Omental fat pad (tissue), 4 donors: Measurements from ENCODE around the gene STX16. TPM values are rescaled to one million over a fixed set of nuclear protein-coding genes. Genes with fewer than 3 reads are reported as not detected.

Source experiments
- ATAC-seq: fragments of 150-250 bp; one replicate; pipeline ENCODE4 v1.9.1; 2016; ENCODE audit warnings: mild to moderate bottlenecking, moderate library complexity; ENCODE audit not compliant: low FRiP score
- DNase-seq: peaks from one replicate; pipeline ENCODE4 v3.0.0-alpha.2; 2019; ENCODE audit warnings: low spot score
- total RNA-seq, 4 donors: library from RNA; depleted of rRNA; stranded (reverse); fragments of >200 nt; gene quantifications; one replicate each; pipeline ENCODE4 v1.1.0, GENCODE V29; 2016
- TF ChIP-seq, protein P1 (sequence below), 3 donors: fragments of 450-650 bp; IDR thresholded peaks; one replicate each; pipeline ENCODE4 v1.5.1; 2016 to 2017; ENCODE audit warnings: antibody characterized with exemption in 3 of 3, mild to moderate bottlenecking in 3 of 3, moderate library complexity in 2 of 3

STX16 gene
- total RNA-seq, 4 donors from 2014 or later = 38.5 to 87.2 (median 49.1) TPM

DNA sequence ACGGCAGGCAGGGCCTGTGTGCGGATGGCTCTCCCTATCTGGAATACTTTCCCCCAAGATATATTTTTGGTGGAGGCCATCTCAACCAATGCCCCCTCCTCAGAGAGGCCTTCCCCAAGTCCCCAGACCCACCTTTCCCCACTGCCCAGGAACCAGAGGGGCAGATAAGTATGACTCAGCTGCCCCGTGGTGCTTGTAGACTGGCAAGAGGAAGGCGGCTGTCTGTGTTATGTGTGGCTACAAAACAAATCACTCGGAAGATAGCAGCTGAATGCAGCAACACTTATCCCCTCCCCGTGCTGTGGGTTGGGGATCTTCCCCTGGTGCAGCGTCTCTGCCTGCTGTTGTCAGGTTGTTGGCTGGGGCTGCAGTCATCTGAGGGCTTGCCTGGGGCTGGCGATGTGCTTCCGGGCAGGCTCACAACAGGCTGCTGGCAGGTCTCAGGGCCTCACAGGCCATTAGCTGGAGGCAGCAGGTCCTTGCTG lies 48.6 kb downstream of the STX16 start:
- TF ChIP-seq, protein P1, sequence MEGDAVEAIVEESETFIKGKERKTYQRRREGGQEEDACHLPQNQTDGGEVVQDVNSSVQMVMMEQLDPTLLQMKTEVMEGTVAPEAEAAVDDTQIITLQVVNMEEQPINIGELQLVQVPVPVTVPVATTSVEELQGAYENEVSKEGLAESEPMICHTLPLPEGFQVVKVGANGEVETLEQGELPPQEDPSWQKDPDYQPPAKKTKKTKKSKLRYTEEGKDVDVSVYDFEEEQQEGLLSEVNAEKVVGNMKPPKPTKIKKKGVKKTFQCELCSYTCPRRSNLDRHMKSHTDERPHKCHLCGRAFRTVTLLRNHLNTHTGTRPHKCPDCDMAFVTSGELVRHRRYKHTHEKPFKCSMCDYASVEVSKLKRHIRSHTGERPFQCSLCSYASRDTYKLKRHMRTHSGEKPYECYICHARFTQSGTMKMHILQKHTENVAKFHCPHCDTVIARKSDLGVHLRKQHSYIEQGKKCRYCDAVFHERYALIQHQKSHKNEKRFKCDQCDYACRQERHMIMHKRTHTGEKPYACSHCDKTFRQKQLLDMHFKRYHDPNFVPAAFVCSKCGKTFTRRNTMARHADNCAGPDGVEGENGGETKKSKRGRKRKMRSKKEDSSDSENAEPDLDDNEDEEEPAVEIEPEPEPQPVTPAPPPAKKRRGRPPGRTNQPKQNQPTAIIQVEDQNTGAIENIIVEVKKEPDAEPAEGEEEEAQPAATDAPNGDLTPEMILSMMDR (IDR thresholded peaks at IDR 0.05) = no peak
- ATAC-seq (no peak), DNase-seq (no peak)

DNA sequence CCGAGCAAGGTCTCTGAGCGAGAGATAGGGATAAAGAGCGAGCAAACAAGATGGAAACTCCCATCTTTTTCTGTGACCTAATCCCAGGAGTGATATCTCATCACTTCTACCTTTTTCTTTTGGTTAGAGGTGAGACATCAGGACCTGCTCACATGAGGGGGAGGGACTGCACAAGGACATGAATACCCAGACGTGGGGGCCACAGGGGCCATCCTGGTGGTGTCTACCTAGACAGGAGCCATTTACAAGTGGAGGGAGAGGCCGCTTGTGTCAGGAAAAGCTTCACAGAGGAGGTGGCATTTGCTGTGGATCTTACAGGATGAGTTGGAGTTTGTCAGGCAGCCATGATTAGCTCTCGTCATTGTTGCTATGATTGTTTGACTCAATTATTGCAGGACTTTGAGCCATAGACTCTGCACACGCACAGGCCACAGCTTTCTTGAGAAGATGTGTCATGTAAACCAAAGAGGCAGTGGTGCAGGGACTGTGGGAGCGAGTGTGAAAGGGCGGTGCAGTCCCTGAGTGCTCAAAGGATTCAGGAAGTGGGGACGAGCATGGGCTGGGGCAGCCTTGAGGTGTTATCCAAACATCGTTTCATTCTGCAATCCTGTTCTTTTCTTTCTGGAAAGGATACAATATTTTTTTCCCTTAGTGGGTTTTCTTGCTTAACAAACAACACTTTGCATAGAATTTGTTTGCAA lies 49.2 kb downstream of the STX16 start:
- TF ChIP-seq, protein P1 (IDR thresholded peaks at IDR 0.05) = no peak
- ATAC-seq (no peak), DNase-seq (no peak)

DNA sequence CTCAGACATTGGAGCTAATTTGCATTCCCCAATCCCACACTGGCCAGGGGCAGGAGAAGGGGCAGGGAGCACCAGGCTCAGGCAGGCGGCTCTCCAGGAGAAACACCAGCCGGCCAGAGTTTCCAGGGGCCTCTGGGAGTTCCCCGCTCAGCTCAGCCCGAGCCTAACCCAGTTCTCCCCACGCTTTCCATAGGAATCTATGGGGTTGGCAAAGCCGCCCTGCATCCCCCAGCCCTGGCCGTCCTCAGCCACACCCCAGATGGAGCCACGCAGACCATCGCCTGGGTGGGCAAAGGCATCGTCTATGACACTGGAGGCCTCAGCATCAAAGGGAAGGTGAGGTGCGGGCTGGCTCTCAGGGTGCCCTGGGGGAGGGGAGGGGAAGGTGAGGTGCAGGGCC lies 49.7 kb downstream of the STX16 start:
- DNase-seq (no peak), ATAC-seq (no peak)
- TF ChIP-seq, protein P1 (IDR thresholded peaks at IDR 0.05) = no peak

DNA sequence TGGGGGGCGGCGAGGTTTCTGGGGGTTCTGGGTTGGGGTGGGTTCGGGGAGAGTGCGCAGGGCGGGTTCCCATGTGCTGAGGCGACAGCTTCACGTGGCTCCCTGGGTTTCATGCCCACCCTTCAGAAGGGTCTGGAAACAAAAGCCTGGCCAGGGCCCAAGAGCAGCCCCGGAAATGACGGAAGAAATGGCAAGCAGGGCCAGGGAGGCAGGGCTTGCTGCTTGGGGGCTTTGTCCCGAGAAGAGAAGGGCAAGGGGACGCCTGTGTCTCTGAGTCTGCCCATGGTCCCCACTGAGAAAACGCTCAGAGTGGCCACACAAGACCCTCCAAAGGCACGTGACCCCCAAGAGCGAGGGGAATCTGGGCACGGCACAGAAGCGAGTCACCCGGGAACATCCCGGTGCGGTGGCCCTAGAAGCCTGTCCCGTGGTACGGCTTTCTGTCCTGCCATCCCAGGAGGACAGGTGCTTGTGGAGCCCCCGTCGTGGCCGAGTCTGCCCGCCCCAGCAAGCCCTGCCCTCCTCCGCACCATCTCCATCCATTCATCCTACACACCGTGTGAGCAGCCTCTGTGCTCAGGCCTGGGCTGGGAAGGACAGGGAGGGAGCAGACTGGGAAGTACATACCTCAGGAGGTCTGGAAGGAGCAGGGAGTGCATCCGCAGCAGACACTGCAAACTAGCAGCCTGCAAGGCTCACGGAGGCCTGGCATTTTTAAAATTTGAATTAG lies 50.5 kb downstream of the STX16 start:
- TF ChIP-seq, protein P1 (IDR thresholded peaks at IDR 0.05) = no peak
- no peak for ATAC-seq
- DNase-seq = no peak

DNA sequence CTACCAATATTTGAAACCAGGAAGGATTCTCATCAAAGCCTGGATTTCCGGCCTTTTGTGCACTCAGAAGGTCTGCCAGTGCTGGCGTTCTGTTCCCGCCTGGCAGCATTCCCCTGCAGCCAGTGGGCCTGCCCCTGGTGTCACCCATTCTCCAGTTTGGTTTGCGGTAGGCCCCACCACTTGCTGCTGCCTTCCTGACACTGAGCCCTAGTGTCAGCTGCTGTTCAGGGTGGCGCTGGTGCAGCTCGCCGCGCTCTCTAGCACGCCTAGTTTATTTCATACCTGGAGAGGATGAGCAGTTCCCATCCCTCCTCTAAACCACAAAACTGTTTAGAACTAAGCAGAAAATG lies 51.1 kb downstream of the STX16 start:
- DNase-seq = no peak
- TF ChIP-seq, protein P1 (IDR thresholded peaks at IDR 0.05) = no peak
- ATAC-seq = no peak

DNA sequence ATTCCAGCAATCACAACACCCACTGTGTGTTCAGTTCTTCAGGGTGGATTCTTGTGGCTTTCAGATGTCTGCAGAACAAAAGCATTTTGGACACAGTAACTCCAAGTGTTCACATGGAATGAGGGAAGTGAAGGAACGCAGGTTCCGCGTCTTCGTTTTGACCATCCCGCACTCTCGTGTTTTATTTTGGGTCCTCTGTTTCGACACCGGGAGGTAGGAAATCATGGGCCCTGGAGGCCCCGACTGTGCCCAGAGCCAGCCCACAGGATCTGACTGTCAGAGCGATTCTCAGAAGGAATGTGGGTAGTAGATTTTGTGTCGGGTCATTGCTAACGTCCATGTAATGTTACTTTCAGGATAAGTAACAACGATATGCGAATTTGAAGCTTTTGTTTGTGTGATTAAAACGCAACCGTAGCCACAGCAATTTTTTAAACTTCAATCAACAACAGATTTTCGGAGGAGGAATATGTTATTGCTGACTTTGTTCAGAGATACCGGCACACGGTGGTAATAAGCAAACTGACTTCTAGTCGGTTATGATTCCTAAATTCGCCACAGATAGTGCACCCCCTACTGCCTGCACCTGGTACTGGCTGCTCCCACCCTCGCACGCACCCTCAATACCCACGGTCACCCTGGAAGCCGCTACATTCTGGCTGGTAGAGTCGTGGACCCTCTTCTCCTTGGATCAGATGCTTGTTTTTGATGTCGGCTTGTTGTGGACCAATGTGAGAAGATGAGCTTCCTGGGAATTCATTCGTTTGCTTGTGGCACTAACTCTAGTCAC lies 52.0 kb downstream of the STX16 start:
- no peak for ATAC-seq

More for the DNA sequence above, 52.0 kb downstream of the STX16 start:
- TF ChIP-seq, protein P1 (IDR thresholded peaks at IDR 0.05) = no peak
- no peak for DNase-seq
